ENCODE results near the gene UQCRH. TPM values are rescaled to one million over a fixed set of nuclear protein-coding genes. Genes with fewer than 3 reads are reported as not detected.

Gene UQCRH
- total RNA-seq, 2 experiments from 2014 or later, result 250 to 260 TPM

DNA sequence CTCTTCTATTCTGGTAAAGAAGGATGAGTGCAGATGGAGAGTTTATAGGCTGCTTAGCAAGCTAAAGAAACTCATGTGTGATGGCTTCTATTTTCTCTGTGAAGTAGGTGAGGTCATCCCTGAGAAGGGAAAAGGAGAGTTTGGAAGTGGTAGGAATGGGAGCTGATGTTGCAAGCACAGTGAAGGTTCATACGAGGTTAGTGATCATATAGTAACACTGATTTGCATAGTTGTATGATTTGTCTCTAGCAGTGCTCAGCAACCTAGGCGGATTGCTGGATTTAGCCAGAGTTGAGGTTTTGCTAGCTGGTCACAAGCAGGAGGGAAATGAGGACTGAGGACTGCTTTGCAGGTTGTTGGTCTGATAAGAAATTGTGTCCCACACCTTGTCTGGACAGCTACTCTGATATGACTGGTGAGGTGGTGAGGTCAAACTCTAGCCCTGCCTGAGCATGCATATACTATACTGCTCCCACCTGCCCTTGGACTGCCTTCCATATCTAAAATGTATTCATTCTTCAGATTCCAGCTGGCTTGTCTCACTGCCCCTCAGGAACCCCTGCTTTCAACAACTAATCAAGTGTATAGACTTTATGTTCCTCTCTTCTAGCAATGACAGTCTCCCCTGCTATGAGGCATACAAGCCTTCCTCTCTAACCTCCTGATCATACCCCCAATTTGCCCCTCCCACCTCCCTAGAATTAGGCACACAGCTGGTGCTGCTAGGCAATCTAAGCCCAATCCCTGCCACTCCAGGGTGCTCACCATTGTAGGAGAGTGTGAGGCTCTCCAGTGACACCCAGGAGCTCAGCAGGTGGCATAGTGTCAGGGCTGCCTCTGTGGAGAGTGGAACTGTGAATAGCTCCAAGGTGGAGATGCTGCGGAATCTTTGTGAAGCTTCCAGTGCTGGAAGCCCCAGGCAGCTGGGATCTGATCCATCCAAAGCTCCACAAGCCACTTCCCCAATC, 18.6 kb upstream of the UQCRH start:
- Mint-ChIP-seq H3K4me3 (no peak overlapping the region), H3K27ac (peak overlapping the region; percentile 89), H3K27me3 (no peaks in the 10 kb centered on the region), H3K36me3 (peaks cover 41% of the 10 kb centered on the region), H3K9me3 (no peaks in the 10 kb centered on the region), H3K4me1 (peaks cover 35% of the 10 kb centered on the region)
- no peak for ATAC-seq (ENCODE audit: low read depth)
- DNase-seq, result no peak
- POLR2A ChIA-PET, result interaction anchor here (0.9 to 3.1 kb wide), 5 partner anchors 8 to 63 kb away, joined by 3 to 21 read pairs (median 9); partner anchors contain the start of genes LRRC41, RAD54L and UQCRH

DNA sequence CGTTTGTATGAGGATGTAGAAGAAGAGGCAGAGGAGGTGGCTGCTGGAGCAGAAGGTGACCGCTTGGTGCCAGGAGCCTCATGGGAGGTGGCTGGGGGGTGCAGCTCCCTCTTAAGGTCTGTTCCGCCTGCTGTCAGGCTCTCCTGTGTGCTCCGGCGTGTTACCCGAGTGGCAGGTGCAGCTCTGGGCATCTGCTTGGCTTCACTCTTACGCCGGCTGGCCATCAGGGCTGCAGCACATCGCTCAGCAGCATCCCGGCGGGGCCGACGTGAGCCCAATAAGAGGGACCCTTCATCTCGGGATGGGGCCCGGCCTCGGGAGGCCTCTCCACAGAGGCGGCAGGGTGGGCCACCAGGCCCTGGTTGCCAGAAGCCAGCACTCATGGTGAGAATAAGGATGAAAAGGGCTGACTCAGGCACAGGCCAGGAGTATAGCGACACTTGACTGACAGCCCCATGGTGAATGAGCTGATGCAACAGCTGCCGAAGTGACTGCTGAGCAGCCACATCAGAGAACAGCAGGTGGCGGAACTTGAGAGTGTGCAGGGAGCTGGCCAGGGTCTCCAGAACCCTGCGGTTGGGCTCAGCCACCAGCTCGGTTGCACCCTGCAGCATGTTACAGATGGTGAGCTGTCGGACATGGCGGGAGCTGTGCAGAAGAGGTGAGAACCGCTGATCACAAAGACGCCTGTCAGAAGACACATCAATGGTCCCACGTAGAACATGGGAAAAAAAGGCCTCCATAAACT, 17.6 kb upstream of the UQCRH start:
- Mint-ChIP-seq H3K36me3 (peaks cover 42% of the 10 kb centered on the region), H3K4me1 (peaks cover 35% of the 10 kb centered on the region), H3K4me3 (peak overlapping the region; percentile 25), H3K27ac (peak overlapping the region; percentile 89), H3K27me3 (no peaks in the 10 kb centered on the region), H3K9me3 (no peaks in the 10 kb centered on the region)
- ATAC-seq (ENCODE audit: low read depth) (peak; percentile 92), DNase-seq (peak; percentile 63)
- POLR2A ChIA-PET, result interaction anchor here (0.6 to 3.1 kb wide), 8 partner anchors 9 to 433 kb away, joined by 3 to 21 read pairs (median 5); partner anchors contain the start of genes EFCAB14, LRRC41, RAD54L and UQCRH

DNA sequence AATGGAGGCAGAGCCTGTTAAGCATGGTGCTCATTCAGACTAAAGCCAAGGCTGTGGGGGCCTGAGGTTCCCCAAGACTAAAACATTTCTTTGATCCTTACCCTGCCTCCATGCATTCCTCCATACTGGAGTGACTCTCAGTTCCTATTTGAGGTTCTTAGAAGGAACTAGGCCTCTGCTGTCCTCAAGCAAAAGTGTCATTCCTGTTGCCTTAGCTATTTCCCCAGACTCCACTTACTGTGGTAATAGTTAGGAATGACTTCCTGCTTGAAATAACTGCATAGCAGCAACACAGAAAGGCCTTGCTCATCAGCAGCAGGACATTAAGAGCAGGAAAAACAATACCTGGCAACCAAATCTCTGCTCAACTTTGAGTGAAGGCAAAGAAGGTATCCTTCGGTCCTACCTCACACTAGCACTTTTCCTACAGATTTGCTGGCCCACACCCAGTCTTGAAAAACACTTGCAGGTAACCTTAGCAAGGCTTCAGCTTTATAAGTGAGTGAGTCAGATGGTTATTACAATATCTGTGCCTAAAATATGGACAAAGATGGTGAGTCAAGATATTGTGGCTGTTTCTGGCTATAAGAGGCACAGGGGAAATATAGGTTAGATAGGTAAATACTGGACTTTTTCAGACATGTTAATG, 14.9 kb upstream of the UQCRH start:
- no peak overlapping the region for H3K4me3 Mint-ChIP-seq
- ATAC-seq (ENCODE audit: low read depth) (no peak), DNase-seq (no peak)
- H3K27me3 Mint-ChIP-seq, result no peaks in the 10 kb centered on the region
- H3K4me1 Mint-ChIP-seq, result peaks cover 32% of the 10 kb centered on the region
- POLR2A ChIA-PET, result interaction anchor here (3.0 kb wide), 1 partner anchor 15 kb away, joined by 14 read pairs; the partner anchor contains the start of genes LRRC41 and UQCRH
- H3K27ac Mint-ChIP-seq, result peak overlapping the region; percentile 30
- peaks cover 30% of the 10 kb centered on the region for H3K36me3 Mint-ChIP-seq
- no peaks in the 10 kb centered on the region for H3K9me3 Mint-ChIP-seq

DNA sequence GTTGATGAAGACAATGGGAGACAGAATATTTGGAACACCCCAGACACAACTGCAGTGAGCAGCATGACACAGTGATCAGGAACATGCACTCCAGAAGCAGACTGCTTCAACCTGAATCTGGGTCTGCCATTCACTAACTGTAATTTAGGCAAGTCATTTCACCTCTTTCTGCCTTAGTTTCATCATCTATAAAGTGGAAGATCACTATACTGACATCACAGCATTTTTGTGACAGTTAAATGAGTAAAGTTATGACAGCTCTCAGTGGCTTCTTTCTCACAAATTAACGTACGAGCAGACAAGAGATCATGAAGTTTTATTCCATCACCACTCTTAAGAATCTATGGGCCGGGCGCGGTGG, 14.4 kb upstream of the UQCRH start:
- Mint-ChIP-seq H3K4me3 (no peak overlapping the region), H3K4me1 (peaks cover 29% of the 10 kb centered on the region), H3K36me3 (peaks cover 25% of the 10 kb centered on the region), H3K27ac (no peak overlapping the region), H3K9me3 (no peaks in the 10 kb centered on the region), H3K27me3 (no peaks in the 10 kb centered on the region)
- POLR2A ChIA-PET, result interaction anchor here (3.0 kb wide), 1 partner anchor 14 kb away, joined by 14 read pairs; the partner anchor contains the start of genes LRRC41 and UQCRH
- no peak for ATAC-seq (ENCODE audit: low read depth)
- DNase-seq, result no peak

DNA sequence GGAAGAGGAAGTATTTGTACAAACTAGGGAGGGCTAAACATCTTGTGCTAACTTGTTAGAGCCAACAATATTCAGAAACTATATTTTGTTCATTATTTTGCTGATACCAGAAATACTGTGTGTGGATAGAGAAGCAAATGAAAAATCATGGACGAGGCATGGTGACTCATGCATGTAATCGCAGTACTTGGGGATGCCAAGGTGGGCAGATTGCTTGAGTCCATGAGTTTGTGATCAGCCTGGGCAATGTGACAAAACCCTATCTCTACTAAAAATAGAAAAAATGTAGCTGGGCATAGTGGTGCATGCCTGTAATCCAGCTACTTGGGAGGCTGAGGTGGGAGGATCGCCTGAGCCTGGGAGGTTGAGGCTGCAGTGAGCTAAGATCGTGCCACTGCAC, 13.5 kb upstream of the UQCRH start:
- peaks cover 24% of the 10 kb centered on the region for H3K4me1 Mint-ChIP-seq

DNA sequence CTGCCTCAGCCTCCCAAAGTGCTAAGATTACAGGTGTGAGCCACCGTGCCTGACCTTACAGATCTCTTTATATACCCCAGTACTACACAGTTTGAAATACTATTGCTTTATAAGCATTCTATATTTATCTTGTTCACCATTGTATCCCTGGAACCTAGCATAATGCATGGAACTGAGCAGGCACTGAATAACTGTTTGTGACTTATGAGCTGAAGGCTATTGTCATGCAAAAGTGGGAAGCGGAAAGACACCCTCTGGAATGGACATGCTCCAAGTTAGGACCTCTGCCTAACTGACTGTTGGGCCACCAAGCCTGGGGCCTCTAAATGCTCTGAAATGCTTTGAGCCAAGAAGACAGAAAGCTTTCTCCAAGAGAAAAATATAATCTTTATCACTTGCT, 8.2 kb upstream of the UQCRH start:
- no peak for ATAC-seq (ENCODE audit: low read depth)
- no peaks in the 10 kb centered on the region for H3K27me3 Mint-ChIP-seq
- POLR2A ChIA-PET, result interaction anchor here (1.6 kb wide), 1 partner anchor 13 kb away, joined by 4 read pairs; no protein-coding TSS in a partner anchor
- H3K4me3 Mint-ChIP-seq, result no peak overlapping the region
- H3K4me1 Mint-ChIP-seq, result peaks cover 3% of the 10 kb centered on the region
- no peak overlapping the region for H3K27ac Mint-ChIP-seq
- no peaks in the 10 kb centered on the region for H3K9me3 Mint-ChIP-seq
- H3K36me3 Mint-ChIP-seq, result peaks cover 24% of the 10 kb centered on the region
- no peak for DNase-seq

More for the DNA sequence above, 13.5 kb upstream of the UQCRH start:
- Mint-ChIP-seq H3K27ac (peak overlapping the region; percentile 51), H3K9me3 (no peaks in the 10 kb centered on the region), H3K4me3 (no peak overlapping the region), H3K36me3 (peaks cover 20% of the 10 kb centered on the region), H3K27me3 (no peaks in the 10 kb centered on the region)
- ATAC-seq (ENCODE audit: low read depth), result no peak
- POLR2A ChIA-PET, result interaction anchor here (0.5 to 3.0 kb wide), 4 partner anchors 9 to 45 kb away, joined by 3 to 14 read pairs (median 4); partner anchors contain the start of genes LRRC41 and UQCRH
- DNase-seq, result no peak

DNA sequence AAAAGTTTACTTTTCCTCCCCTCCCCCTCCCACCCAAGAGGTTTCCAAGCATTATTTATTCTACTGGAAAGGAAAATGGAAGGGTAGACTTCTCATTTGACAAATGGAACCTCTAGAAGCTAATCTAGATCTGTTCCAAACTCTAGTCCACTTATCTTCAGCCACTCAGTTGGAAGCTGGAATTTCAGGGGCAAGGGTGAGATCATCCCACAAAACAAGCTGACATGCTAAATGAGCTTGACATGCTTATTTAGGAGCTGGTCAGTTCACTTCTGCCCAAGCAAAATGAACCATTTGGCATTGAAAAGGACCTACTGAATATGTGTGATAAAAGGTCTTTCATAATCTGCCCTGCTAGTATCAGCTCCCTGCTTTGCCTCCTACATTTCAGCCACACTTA, 5.1 kb upstream of the UQCRH start:
- Mint-ChIP-seq H3K27ac (no peak overlapping the region), H3K9me3 (no peaks in the 10 kb centered on the region), H3K27me3 (no peaks in the 10 kb centered on the region), H3K36me3 (peaks cover 27% of the 10 kb centered on the region), H3K4me3 (no peak overlapping the region), H3K4me1 (peaks cover 16% of the 10 kb centered on the region)
- ATAC-seq (ENCODE audit: low read depth), result no peak
- no peak for DNase-seq
- POLR2A ChIA-PET, result interaction anchor here (1.3 to 1.6 kb wide), 2 partner anchors 8 to 50 kb away, joined by 3 to 4 read pairs; partner anchors contain the start of gene RAD54L

DNA sequence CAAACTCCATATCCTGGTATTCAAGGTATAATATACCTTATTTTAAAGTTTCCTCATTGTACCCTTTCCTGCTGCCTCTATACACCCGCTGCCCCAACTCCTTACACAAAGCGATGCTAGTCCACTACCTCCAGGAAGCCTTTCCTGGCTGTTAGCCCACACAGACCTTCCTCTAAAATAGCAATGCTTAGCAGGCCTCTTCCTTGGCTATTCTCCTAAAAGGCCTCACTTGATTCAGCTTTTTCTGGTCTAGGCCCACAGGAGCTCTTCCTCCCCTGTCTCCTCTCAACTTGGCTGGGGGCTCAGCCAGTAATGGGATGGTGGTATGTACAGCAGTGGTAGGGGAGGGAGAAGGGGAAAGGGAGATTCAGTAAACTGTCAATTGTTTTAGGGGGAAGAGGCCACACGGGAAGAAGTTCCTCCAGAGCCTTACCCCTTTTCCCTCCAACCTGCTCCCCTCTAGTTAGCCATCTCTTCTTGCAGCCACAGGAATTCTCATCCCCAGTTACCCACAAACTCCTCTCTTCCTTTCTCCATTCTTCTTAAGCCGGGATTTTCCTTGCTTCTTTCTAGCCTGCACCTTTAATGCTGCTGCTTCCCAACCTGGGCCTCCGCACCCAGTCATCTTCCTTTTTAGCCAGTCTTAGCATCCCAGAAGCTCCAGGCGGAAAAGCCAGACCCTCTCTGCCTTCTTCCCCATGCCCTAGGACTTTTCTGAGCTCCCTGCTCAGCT, 2.7 kb upstream of the UQCRH start:
- H3K27ac Mint-ChIP-seq, result peak overlapping the region; percentile 99
- no peaks in the 10 kb centered on the region for H3K27me3 Mint-ChIP-seq
- POLR2A ChIA-PET, result interaction anchor here (0.6 to 1.7 kb wide), 5 partner anchors 10 to 54 kb away, joined by 3 to 5 read pairs (median 4); partner anchors contain the start of gene NSUN4
- no peak for DNase-seq
- no peak for ATAC-seq (ENCODE audit: low read depth)
- H3K4me3 Mint-ChIP-seq, result peak overlapping the region; percentile 93
- peaks cover 27% of the 10 kb centered on the region for H3K36me3 Mint-ChIP-seq
- H3K9me3 Mint-ChIP-seq, result no peaks in the 10 kb centered on the region
- peaks cover 23% of the 10 kb centered on the region for H3K4me1 Mint-ChIP-seq

DNA sequence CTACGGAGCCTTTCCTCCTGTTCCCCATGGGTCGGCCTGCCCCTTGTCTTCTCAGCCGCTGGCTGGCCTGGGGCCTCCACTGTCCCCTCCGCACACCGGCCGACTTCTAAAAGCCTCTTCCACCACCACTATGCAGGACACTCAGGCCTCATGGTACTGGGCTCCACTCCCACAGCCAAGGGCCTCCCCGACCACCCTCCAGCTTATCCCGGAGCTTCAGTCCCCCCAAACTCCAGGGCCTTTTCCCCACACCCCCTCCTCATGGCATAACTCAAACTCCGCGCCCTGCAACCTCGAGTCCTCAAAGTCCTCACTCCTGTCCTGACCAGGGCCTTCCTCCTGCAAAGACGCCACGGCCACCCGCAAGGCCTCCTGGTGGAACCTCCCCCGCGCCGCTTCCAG, 2.1 kb upstream of the UQCRH start:
- POLR2A ChIA-PET, result interaction anchor here (0.6 to 1.7 kb wide), 5 partner anchors 10 to 54 kb away, joined by 3 to 5 read pairs (median 4); partner anchors contain the start of gene NSUN4
- Mint-ChIP-seq H3K36me3 (peaks cover 26% of the 10 kb centered on the region), H3K9me3 (no peaks in the 10 kb centered on the region), H3K4me3 (peak overlapping the region; percentile 93), H3K27me3 (no peaks in the 10 kb centered on the region), H3K27ac (peak overlapping the region; percentile 99), H3K4me1 (peaks cover 27% of the 10 kb centered on the region)
- no peak for ATAC-seq (ENCODE audit: low read depth)
- DNase-seq, result no peak

DNA sequence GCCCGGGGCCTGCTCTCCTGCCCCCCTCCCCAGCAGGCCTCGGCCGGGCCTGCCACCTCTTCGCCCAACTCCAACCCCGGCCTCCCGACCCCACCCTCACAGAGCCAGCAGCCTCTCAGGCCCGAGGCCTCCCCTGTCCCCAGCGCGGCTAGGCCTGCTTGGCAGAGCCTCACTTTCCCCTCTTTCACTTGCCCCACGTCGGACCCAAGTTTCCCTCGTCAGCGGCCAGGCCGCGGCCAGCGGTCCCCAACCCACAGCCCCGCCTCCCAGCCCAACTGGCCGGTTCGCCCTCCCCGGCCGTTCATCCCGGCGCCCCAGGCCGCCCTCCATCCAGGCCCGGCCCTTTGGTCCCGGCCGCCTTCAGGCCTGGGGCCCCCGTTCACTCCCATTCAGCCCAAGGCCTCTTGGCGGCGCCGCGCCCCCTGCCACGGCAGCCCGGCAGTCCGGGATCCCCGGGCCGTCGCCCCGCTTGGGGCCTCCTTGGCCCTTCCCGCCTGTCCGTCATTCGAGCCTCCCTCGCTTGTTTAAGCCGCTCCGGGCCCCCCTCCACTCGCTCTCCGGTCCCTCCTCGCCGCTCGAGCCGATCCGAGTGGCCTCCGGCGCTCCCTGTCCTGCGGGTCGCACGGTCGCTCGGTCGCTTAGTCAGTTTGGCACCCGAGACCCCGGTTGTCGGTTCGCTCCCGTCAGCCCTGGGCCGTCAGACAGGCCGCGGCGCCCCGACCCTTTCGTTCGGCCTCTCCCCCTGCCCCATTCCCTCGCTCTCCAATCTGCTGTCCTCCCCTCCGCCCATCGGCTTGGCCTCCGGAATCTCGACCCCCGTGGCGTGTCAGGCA, 1.5 kb upstream of the UQCRH start:
- ATAC-seq (ENCODE audit: low read depth) (peak; percentile 37), DNase-seq (peak; percentile 78)
- Mint-ChIP-seq H3K4me3 (peak overlapping the region; percentile 93), H3K27ac (peak overlapping the region; percentile 99), H3K36me3 (peaks cover 20% of the 10 kb centered on the region), H3K9me3 (no peaks in the 10 kb centered on the region), H3K27me3 (no peaks in the 10 kb centered on the region), H3K4me1 (peaks cover 28% of the 10 kb centered on the region)
- POLR2A ChIA-PET, result interaction anchor here (0.6 to 2.5 kb wide), 8 partner anchors 11 to 55 kb away, joined by 3 to 21 read pairs (median 10); partner anchors contain the start of genes NSUN4 and RAD54L

DNA sequence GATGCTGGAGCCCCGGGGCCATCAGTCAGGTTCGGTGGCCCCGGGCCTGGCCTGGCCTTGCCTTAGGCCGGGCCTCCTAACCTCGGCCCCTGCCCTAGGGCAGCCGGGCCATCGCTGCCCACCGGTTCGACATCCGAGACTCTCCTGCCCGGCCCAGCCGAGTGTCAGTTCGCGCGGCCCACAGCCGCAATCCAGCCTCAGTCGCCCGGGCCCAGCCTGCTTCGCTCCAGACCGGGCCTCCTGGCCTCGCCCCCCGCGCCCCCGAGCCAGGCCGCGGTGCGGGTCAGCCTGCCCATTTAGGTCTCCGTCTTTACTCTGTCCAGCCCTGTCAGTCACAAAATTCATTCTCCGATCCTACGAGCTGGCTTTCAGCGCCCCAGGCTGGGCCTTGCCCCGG, 859 bp upstream of the UQCRH start:
- peak overlapping the region; percentile 93 for H3K4me3 Mint-ChIP-seq
- POLR2A ChIA-PET, result interaction anchor here (0.7 to 2.5 kb wide), 12 partner anchors 8 to 766 kb away, joined by 3 to 21 read pairs (median 4); partner anchors contain the start of genes NSUN4 and RAD54L

More for the DNA sequence above, 859 bp upstream of the UQCRH start:
- H3K36me3 Mint-ChIP-seq, result peaks cover 15% of the 10 kb centered on the region
- peak; percentile 16 for ATAC-seq (ENCODE audit: low read depth)
- peaks cover 32% of the 10 kb centered on the region for H3K4me1 Mint-ChIP-seq
- H3K27me3 Mint-ChIP-seq, result no peaks in the 10 kb centered on the region
- DNase-seq, result peak; percentile 72
- H3K27ac Mint-ChIP-seq, result peak overlapping the region; percentile 99
- H3K9me3 Mint-ChIP-seq, result no peaks in the 10 kb centered on the region
